HG02938 (cell line): ENCODE data around the gene HESX1.

Experiments
- ATAC-seq: cut with Tn5 transposase; IDR thresholded peaks from one replicate; pipeline ENCODE4 v1.9.1; 2021; ENCODE audit warnings: mild to moderate bottlenecking, moderate library complexity; ENCODE audit not compliant: unreplicated experiment

Gene HESX1

DNA sequence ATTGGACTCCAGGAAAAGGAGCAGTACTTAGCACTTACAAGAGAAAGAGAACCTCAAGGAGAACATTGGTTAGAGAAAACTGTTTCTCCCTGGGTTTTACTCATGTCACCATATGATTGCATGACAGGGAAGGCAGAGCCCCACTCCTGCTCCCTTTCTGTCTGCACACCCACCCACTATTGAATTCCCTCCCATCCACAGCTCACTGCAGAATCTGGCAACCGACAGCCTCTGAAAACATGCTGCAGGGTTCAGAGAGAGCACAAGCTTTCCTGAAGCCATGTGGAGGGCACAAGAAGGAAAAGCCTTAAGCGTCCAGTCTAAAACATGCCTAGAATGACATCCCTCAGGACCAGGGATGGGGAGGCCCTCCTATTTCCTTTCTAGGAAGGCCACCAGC, 31.6 kb downstream of the HESX1 start:
- ATAC-seq, result no peak

DNA sequence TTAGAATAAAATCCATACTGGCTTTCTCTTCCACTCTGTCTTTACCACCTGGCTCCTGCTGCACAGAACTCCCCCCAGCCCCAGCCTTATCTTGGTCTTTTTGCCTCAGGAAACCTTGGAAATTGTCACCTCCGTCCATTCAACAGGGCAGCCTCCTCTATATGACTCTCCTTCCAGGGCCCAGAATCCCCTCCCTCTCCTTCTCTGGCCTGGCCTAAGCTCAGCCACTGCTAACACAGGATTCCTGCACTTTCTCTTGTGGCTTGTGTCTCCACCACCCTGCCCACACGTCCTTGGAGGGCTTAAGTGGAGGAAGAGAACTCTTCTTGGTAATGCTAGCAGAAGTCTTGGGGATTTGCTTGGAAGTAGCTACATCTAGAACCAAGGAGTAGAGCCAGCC, 33.1 kb downstream of the HESX1 start:
- ATAC-seq, result no peak

DNA sequence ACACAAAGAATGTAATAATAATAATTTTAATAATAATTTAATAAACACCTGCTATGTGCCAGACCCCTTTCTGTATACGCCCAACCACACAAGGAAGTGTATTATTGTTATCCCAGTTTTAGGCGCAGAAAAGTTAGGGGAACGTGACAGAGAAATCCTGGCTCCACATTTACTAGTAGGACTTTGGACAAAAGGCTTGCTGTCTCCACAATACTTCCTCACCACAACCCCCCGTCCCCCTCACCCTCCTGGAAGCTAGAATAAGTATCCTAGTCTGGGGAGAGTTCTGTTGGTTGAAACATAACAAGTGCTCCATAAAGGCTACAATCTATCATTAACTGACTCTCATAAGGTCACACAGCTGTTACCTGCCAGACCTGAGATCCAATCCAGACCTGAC, 34.1 kb downstream of the HESX1 start:
- ATAC-seq, result no peak

DNA sequence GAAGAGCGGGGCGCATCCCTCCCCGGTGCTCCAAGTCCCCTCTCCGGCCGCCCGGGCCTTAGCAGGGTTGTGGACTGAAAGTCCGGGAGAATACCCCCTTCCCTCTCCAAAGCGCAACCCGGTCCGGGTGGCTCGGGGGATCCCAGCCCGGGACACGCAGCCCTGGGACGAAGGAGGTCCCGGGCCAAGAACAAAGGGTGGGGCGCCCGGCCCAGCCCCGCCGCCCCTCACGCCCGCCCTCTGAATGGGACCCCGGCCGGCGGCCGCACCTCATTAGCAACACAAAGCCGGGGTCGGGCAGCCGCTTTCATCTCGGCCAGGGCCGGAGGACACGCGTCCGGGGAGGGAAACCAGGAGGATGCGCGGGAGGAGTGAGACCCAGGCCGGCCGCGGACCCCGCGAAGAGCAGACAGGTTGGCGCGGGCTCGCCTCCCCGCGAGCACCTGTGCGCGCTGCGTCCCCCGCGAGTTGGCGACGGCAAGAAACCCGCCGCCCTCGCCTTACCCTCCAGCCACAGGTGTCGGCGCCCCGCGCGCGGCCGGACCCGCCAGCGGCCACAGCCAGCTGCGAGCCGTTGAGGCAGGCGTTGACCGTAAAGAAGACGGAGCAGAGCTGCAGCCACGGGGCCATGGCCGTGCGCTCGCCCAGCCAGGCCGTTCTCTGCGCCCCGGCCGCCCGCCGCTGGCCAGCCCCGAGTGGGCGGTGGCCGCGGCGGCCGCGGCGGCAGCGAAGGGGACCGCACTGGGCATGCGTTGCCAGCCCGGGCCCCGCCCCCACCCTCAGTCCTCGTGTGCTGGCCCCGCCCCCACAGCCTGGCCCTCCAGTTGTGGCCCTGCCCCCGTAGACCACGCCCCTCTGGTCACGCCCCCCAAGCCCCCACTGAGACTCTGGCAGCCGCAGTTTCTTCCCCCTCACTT, 34.9 kb downstream of the HESX1 start, which contains the start of gene IL17RD:
TSS of gene IL17RD (minus strand) at position 697 of the 917 bp plus-strand sequence. CDS start at position 630, 67 bp downstream.
- ATAC-seq, result no peak

DNA sequence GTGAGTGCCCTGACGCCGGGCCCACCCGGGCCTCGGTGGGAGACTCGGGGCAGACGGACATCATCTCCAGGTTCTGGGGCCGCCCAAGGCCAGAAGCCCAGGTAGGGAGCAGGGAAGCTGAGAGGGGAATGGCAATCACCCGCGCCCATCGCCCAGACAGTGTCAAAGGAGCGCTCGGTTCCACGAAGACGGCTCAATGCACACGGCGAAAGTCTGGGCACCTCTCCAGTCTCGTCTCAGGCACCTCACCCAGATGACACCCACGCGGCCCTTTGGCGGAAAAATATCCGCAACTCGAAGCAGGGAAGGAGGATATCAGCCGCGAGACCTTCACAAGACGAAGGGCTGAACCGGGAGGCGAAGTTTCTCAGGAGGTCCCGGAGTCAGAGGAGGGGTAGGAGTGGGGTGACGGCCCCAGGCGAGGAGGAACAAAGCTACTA, 35.5 kb downstream of the HESX1 start:
- no peak for ATAC-seq

DNA sequence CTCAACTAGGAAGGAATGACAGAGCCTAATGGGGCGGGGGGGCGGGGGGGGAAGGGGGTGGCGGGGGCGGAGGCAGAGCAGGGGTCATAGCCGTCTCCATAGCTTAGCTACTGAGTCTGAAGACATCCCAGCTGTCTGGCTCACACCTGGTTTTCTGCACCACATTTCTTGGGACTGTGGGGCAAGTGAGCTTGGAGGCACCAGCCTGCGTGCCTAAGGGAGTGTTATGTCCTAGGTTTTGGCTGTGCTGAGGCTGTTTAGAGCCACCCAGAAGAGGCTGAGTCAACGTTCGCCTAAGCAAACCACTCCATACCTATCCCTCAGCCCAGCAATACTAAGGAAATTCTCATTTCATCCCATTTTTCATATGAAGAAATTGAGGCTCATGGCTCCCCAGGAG, 36.0 kb downstream of the HESX1 start:
- ATAC-seq, result no peak

DNA sequence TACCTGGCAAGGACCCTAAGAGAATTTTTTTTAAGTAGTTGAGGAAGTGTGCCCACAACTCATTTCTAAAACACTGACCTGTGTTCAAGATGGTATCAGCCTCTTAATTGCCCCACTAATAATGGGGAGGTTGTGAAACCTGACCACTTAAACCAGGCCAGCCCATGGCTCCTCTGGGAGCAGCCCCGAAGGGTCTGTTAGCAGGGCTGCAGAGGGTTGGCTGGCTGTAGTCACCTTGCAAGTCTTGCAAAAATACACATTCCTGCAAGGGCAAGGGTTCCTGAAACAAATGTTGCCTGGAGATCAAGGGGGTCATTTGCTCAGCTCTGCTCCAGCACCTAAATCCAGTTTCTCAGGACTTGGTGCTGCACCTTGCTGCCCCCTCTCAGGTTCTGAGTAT, 37.9 kb downstream of the HESX1 start:
- no peak for ATAC-seq

DNA sequence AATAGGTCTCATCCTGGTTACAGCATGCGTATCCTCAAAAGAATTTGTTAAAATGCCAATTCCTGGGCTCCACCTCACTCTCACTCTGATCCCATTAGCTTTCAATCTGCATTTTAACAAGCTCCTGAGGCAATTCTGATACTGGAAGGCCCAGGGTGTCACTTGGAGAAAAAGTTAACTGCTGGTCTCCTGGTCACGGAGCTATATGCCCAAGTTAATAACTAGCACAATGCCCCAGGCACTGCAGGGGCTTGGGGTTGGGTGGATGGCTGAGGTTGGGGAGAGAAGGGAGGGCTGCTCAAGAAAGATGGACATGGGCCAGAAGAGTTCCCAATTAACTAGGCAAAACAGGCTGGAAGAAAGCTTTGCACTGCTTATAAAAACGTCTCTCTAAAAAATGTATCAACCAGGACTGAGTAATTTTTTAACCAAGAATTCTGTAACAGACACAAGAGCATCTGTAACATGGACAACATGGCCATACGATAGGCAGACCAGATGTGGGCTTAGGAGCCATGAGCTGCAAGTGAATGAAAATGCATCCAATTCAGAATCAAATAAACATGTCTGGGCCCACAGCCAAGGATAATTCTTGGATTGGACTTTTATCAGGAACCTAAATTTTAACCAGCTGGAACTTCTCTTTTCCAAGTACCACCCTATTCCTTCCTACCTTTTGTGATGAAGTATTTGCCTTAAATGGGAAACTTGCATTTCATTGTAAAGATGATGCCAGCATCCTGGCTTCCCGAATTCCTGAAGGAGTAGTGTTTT, 38.8 kb downstream of the HESX1 start:
- no peak for ATAC-seq

DNA sequence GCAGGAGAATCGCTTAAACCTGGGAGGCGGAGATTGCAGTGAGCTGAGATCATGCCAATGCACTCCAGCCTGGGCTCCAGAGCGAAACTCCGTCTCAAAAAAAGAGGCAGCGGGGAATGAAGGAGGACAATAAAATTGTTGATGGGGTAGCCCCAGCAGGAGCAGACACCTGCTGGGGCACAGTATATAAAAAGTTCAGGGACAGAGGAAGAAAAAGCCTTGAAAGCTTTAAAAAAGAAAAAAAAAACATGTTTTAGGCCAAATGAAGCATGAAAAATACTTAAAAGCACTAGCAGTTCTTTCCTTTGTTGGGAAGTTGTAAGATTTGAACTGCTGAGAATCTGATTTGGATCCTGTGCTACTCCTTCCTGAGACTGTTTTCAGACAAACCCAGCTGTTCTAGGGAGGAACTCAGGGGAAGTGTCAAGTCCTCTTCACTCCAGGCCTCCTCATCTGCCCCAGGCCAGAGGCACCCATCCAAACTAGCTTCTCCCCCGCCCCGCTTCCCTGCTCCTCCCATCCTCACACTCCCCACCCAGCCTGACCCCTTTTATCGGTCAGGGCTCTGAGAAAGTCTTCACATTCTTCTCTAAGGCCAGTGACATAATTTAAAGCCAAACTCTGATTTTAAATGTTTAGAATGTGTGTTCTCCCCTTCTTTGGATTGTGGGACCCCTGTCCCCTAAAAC, 39.6 kb downstream of the HESX1 start:
- no peak for ATAC-seq

DNA sequence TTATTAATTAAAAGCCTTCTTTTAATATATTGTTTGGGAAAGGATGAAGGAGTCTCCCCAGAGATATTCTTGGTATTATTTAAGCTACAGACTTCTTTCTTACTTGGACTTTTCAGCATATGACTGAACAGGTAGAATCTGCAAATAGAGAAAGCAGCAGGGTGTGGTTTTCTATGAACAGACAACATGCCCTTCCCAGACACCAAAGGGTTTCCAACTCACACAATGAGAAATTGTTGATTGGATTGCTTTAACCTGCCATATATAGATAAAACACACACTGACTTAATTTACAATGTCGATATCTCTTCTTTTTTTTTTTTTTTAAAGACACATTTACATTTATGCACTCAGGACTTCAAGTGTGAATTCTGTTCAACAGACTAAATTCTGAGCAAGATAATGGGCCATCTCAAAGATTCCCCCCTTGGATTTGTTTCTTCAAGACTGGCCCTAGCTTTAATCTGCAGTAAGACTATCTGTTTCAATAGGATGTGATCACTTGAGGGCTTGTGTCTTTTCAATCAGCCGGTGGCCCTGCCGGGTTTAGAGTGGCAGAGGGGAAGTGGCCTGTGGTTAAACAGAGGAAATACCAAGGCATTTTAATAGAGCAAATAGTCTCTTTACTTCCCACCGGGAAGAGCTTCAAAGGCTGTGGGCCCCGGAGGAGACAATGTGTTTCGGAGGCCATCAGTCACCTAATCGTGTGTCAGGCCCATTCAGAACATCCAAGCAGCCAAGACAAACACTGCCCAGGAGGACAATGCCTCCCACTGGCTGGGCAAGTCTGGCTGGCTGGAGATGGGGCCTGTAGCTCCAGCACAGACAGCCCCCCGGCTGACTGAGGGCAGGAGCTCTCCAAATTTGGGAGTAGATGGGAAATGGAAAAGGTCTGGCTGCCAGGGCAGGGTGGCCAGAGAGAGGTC, 40.7 kb downstream of the HESX1 start:
- ATAC-seq, result no peak

DNA sequence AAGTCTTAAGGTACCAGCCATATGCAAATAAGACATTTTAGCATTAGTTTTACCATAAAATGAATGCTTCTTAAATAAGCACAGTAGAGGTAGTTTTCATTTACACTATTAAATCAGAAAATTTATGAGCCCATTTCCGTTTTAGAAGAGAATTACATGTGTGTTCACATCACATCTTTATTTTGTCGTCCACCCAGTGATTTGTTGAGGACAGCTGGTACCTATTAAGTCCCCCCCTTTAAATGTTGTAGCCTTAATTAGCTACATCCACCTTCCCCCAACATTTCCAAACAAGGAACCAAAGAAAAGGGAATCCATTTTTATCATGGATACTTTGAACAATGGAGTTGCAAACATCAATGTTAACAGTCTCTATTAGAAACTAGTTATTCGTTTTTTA, 41.5 kb downstream of the HESX1 start:
- no peak for ATAC-seq

DNA sequence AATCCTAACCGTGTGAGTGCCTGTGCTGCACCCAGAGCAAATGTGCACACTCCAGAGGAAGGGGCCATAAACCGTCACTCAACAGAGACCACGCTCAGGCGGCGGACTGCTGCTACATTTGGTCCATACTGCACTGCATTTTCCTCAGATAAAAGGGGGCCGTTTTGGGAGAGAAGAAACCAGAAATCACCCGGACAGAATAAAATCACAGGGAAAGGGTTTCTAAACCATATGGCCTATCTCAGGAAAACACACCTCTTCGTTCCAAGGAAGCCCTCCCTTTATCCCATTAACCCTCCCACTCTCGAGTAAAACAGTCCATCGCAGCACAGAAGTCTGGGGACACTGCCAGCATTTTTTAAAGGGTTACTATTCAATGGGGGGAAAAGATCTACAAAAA, 42.2 kb downstream of the HESX1 start:
- no peak for ATAC-seq

DNA sequence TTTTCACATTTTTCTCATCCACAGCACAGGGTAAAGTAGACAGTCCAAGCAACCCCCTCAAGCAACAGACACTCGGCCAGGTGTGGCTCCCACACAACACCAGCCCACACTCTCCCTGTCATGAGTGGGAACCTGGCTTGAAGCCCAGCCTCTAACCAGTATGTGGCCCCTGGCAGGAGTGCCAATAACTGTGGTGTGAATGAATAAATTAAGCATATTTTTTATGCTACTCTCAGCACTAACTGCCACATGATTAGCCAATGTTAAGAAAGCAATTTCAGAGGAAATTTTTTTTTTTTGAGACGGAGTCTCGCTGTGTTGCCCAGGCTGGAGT, 44.5 kb downstream of the HESX1 start:
- no peak for ATAC-seq

DNA sequence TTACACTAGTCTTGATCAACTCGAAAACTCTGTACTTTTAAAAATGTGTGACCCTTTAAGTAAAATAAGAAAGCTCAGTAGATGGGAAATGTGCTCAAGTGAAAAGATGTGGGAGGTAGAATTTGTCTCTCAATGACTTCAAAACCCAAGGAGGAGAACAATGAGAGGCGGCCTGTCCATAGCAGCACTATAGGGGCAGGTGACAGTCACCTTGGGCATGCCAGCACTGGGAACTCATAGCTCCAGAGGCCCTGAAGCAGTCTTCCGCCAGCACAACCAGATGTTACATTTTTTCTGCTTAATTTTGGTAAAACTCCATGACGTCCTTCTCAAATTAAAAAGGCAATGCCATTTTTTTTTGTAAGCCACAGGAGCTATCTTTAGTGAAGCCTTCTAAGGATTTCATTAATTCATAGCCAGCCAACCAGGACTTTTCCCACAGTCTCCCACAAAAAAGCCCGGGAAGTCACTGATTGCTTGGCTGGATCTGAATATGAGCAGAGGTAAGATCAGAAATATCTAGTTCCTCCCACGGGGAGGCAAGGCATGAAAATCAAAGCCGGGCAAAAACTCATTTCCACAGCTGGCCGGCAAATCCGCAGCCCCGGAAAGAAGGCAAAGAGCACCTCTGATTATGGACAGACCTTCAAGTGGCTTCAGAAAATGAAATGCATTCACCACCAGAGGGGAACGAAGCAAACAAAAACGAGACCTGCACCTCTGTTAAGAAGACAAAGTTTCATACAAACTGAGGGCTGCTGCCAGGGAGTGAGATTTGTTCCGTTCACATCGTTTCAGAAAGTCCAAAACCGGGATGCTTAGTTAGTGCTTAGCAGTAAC, 45.1 kb downstream of the HESX1 start:
- no peak for ATAC-seq

DNA sequence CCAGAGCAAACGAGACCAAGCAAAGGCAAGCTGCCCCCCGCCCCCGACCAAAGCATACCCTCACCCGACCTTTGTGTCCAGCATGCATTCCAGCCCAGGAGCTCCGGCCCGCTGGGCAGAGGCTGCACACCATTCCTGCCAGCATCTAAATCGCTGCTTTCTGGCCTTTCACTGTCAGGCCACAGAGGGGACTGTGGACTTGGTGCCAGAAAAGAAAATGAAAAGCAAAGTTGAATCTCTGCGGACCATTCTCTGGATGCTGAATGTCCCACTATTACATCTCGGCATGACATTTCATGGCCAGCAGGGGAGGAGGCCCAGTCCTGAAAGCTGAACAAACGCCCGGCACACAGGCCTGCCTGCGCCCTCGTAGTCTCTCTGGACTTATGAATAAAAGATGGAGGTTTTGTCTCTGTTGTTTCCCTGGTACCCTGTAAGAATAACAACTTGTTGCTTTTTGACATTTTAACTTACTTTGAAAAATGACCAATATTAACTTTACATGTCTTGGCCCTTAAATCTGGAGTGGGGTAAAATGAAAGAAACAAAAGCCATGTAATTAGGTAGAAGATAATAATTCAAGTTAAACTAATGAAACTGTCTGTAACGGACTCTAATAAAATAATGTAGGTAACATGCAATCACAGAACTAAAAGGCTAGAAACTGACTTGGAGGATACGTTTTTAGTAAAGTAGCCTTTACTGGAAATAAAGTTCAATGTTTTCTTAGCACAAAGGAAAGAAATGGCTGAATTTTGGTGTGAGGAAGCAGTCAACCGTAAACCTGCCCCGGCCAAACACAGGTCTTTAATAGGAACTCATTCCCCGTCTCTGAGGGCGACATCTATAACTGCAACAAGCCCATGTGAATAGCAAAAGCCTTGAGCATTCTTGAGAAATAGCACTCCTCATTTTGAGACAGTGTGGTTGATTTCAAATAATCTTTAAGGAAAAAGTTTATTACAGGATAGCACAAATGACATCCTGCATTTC, 47.3 kb downstream of the HESX1 start:
- no peak for ATAC-seq

DNA sequence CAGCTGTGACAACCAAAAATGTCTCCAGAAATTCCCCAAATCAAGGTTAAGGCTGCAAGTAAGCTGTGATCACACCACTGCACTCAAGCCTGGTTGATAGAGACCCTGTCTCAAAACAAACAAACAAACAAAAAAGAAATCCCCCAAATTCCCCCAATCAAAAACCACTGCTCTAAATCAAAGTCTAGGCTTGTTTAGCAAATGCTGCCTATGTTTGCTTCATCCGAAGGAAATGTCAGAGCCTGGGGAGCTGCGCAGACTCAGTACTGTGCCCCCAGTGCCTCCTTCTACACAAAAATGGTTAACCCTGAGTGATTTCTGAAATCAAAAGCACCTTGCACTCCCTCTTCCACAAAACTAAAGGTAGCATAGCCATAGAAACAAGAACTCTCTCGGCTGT, 48.0 kb downstream of the HESX1 start:
- no peak for ATAC-seq

DNA sequence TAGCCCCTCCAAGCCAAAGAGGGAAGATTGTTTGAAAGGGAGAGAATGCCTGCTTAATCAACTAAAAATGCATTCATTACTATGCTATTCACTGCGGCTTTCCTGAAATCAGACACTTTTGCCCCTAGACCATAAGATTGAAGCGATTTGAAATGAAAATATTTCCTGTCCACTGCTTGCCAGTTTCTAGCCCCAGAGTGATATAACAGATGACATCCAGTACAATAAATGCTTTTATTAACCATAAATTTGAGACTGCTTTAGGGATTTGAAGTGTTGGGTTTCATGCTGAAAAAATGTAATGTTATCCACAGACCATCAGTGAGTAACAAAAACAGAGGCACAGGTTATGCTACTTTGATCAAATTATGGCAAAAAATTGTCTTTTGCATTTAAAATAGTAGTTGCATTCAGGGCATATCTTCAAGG, 48.7 kb downstream of the HESX1 start:
- no peak for ATAC-seq

DNA sequence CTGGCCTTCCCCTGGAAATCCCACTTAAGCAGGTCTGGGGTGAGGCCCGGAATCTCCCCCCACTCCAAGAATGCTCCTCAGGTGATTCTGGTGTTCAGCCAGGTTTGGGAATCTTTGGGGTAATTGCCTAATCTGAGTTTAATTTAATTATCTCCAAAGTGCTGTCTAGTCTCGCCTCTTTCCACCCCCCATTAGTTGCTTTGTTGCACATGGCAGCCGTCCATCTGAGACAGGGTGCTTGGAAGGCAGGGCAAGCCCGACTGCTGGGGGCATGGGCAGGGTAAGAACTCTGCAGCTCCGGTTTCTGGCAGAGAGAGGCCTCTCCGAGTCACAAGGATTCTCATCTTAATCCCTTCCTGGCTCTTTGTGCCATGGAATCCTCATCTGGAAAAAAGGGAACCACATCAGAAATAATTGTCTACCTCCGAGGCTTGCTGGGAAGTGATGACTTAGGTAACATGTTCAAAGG, 49.6 kb downstream of the HESX1 start:
- ATAC-seq, result no peak
